ENCODE results near the gene CNGA2. TPM values are rescaled to one million over a fixed set of nuclear protein-coding genes. Genes with fewer than 3 reads are reported as not detected.

The CNGA2 gene
- total and polyA plus RNA-seq, 4 donors = not detected

DNA sequence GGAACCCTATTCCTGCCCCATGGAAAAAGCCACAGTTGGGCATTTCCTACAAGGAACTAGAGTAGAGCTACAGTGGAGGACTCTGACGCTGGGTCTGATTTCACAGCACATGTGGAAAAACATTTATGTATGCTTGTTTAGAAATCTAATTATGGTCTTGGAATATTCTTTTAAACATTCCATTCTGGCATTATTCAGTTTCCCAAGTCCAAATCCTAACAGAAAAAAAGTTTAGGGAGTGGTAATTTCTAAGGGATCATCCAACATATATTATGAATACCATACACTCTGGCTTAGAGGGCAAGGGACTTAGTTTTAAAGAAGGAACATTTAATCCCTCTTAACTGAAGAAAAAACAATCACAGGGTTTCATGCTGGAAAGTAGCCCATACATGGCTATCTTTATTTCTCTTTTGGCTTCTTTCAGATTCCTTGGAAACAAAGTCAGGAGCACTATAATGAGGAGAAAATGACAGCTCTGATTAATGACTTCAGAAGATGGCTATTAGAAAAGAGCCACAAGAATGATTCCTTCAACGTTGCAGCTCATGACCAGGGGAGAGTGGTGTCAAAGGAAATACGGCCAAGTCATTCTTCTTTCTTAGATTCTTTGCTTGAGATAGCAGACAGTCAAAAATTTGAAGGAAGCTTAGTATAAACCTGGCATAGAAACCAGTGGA, 56.1 kb downstream of the CNGA2 start:
- Histone ChIP-seq H3K4me1 (ENCODE audit: control insufficient read depth in 4 of 4, insufficient read depth in 4 of 4, low read length in 3 of 4) (no peaks in the 10 kb centered on the region), H3K36me3 (ENCODE audit: control insufficient read depth in 4 of 4, insufficient read depth in 3 of 4, low read depth in 1 of 4, low read length in 3 of 4) (no peaks in the 10 kb centered on the region), H3K27me3 (ENCODE audit: control insufficient read depth in 4 of 4, insufficient read depth in 4 of 4, low read length in 3 of 4) (no peaks in the 10 kb centered on the region), H3K9me3 (ENCODE audit: control insufficient read depth in 4 of 4, low read length in 3 of 4) (no peaks in the 10 kb centered on the region), H3K27ac (ENCODE audit: low read depth in 1 of 2, low read length in 2 of 2) (no peak overlapping the region), H3K4me3 (ENCODE audit: low read depth in 1 of 3, low read length in 3 of 3) (no peak overlapping the region), H3K9ac (ENCODE audit: low read depth in 1 of 2, low read length in 2 of 2) (no peak overlapping the region)
- DNase-seq (ENCODE audit: low spot score) = no peak
- 65% methylated on average over 3 of the region's 3 CpGs for WGBS
- TF ChIP-seq, protein P1, sequence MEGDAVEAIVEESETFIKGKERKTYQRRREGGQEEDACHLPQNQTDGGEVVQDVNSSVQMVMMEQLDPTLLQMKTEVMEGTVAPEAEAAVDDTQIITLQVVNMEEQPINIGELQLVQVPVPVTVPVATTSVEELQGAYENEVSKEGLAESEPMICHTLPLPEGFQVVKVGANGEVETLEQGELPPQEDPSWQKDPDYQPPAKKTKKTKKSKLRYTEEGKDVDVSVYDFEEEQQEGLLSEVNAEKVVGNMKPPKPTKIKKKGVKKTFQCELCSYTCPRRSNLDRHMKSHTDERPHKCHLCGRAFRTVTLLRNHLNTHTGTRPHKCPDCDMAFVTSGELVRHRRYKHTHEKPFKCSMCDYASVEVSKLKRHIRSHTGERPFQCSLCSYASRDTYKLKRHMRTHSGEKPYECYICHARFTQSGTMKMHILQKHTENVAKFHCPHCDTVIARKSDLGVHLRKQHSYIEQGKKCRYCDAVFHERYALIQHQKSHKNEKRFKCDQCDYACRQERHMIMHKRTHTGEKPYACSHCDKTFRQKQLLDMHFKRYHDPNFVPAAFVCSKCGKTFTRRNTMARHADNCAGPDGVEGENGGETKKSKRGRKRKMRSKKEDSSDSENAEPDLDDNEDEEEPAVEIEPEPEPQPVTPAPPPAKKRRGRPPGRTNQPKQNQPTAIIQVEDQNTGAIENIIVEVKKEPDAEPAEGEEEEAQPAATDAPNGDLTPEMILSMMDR (IDR thresholded peaks at IDR 0.05; ENCODE audit: low read depth, low read length, missing input control) = no peak
- TF ChIP-seq YY1 (IDR thresholded peaks at IDR 0.05) = no peak
- TF ChIP-seq, protein P2, sequence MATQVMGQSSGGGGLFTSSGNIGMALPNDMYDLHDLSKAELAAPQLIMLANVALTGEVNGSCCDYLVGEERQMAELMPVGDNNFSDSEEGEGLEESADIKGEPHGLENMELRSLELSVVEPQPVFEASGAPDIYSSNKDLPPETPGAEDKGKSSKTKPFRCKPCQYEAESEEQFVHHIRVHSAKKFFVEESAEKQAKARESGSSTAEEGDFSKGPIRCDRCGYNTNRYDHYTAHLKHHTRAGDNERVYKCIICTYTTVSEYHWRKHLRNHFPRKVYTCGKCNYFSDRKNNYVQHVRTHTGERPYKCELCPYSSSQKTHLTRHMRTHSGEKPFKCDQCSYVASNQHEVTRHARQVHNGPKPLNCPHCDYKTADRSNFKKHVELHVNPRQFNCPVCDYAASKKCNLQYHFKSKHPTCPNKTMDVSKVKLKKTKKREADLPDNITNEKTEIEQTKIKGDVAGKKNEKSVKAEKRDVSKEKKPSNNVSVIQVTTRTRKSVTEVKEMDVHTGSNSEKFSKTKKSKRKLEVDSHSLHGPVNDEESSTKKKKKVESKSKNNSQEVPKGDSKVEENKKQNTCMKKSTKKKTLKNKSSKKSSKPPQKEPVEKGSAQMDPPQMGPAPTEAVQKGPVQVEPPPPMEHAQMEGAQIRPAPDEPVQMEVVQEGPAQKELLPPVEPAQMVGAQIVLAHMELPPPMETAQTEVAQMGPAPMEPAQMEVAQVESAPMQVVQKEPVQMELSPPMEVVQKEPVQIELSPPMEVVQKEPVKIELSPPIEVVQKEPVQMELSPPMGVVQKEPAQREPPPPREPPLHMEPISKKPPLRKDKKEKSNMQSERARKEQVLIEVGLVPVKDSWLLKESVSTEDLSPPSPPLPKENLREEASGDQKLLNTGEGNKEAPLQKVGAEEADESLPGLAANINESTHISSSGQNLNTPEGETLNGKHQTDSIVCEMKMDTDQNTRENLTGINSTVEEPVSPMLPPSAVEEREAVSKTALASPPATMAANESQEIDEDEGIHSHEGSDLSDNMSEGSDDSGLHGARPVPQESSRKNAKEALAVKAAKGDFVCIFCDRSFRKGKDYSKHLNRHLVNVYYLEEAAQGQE (IDR thresholded peaks at IDR 0.05) = no peak
- TF ChIP-seq RXRA (IDR thresholded peaks at IDR 0.05) = no peak
- no peak for TF ChIP-seq SP1 (IDR thresholded peaks at IDR 0.05)
- TF ChIP-seq FOXA2 (IDR thresholded peaks at IDR 0.05) = no peak
- TF ChIP-seq, protein P3, sequence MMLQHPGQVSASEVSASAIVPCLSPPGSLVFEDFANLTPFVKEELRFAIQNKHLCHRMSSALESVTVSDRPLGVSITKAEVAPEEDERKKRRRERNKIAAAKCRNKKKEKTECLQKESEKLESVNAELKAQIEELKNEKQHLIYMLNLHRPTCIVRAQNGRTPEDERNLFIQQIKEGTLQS (IDR thresholded peaks at IDR 0.05) = no peak
- TF ChIP-seq, protein P4, sequence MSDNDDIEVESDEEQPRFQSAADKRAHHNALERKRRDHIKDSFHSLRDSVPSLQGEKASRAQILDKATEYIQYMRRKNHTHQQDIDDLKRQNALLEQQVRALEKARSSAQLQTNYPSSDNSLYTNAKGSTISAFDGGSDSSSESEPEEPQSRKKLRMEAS (IDR thresholded peaks at IDR 0.05) = no peak
- TF ChIP-seq FOXA1 (IDR thresholded peaks at IDR 0.05) = no peak
- no peak for TF ChIP-seq HNF4G (IDR thresholded peaks at IDR 0.05)
- no peak for TF ChIP-seq TAF1 (conservative IDR thresholded peaks at IDR 0.05)
- TF ChIP-seq HNF4A (conservative IDR thresholded peaks at IDR 0.05) = no peak
- no peak for TF ChIP-seq RAD21 (IDR thresholded peaks at IDR 0.05)
- no peak for TF ChIP-seq GABPA (IDR thresholded peaks at IDR 0.05 in 1 of 2, conservative IDR thresholded peaks at IDR 0.05 in 1 of 2)
- TF ChIP-seq JUND (IDR thresholded peaks at IDR 0.05) = no peak
- TF ChIP-seq EGR1 (IDR thresholded peaks at IDR 0.05; ENCODE audit: low read depth in 2 of 2) = no peak

DNA sequence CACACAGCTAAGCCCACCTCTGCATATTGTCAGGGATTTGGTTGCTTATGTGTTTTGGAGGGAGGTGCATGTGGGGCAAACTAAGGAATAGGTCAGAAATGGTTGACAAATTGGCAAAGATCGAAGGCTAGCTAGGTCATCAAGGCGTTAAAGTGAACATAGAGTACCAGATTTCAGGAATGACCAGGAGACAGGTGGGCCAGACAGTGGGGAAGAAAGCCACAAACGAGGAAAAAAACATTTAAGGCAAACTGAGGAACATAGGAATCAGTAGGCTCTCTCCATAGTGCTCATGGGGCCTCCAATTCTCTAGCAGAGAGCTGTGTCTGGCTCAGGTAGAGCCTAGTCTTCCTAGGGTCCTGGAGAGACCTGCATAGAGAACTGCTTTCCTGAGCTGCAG, 57.4 kb downstream of the CNGA2 start:
- no peaks in the 10 kb centered on the region for H3K36me3 ChIP-seq (ENCODE audit: control insufficient read depth in 4 of 4, insufficient read depth in 3 of 4, low read depth in 1 of 4, low read length in 3 of 4)
- H3K27ac ChIP-seq (ENCODE audit: low read depth in 1 of 2, low read length in 2 of 2) = no peak overlapping the region
- no peak overlapping the region for H3K9ac ChIP-seq (ENCODE audit: low read depth in 1 of 2, low read length in 2 of 2)
- TF ChIP-seq FOXA2 (IDR thresholded peaks at IDR 0.05) = no peak
- no peak for TF ChIP-seq RXRA (IDR thresholded peaks at IDR 0.05)
- no peak for TF ChIP-seq YY1 (IDR thresholded peaks at IDR 0.05)
- no peaks in the 10 kb centered on the region for H3K4me1 ChIP-seq (ENCODE audit: control insufficient read depth in 4 of 4, insufficient read depth in 4 of 4, low read length in 3 of 4)
- peaks cover 0 to 3% (median 0%) of the 10 kb centered on the region in 4 donors for H3K27me3 ChIP-seq (ENCODE audit: control insufficient read depth in 4 of 4, insufficient read depth in 4 of 4, low read length in 3 of 4)
- DNase-seq (ENCODE audit: low spot score) = no peak
- peaks cover 0 to 2% (median 0%) of the 10 kb centered on the region in 4 donors for H3K9me3 ChIP-seq (ENCODE audit: control insufficient read depth in 4 of 4, low read length in 3 of 4)
- WGBS = 59% methylated on average over 3 of the region's 3 CpGs
- no peak overlapping the region for H3K4me3 ChIP-seq (ENCODE audit: low read depth in 1 of 3, low read length in 3 of 3)
